Adipocyte (in vitro differentiated cells): ENCODE results near the gene OR6C1.
"Not testable (repeated sequence)": the region's sequence is repeated elsewhere in the genome, so short reads cannot be mapped to it uniquely, and the experiment has no call there.

Experiments used
- DNase-seq: peaks from one replicate; pipeline ENCODE4 v3.0.0-alpha.2; 2015; ENCODE audit warnings: low read depth
- H3K27me3 ChIP-seq: replicated peaks from 2 replicates; pipeline ENCODE4 v1.7.0; 2013; ENCODE audit warnings: mild to moderate bottlenecking, low read length, moderate library complexity; ENCODE audit not compliant: control insufficient read depth, insufficient read depth
- H3K36me3 ChIP-seq: 2 replicates; pipeline ENCODE4 v1.7.0; 2013; ENCODE audit warnings: low read length, mild to moderate bottlenecking, moderate library complexity; ENCODE audit not compliant: control insufficient read depth, insufficient read depth, severe bottlenecking
- H3K4me1 ChIP-seq: 2 replicates; pipeline ENCODE4 v1.7.0; 2013; ENCODE audit warnings: mild to moderate bottlenecking, low read length, moderate library complexity; ENCODE audit not compliant: control insufficient read depth, insufficient read depth
- H3K4me3 ChIP-seq: 2 replicates; pipeline ENCODE4 v1.7.0; 2013; ENCODE audit warnings: mild to moderate bottlenecking, low read length, moderate library complexity
- H3K9ac ChIP-seq: 2 replicates; pipeline ENCODE4 v1.7.0; 2013; ENCODE audit warnings: mild to moderate bottlenecking, low read length, moderate library complexity
- H3K9me3 ChIP-seq: 2 replicates; pipeline ENCODE4 v1.7.0; 2013; ENCODE audit warnings: mild to moderate bottlenecking, low read length, moderate library complexity; ENCODE audit not compliant: control insufficient read depth

The OR6C1 gene

GRCh38 chr12:55314043-55314442, at the start of gene OR6C1:
OR6C1 (plus strand) TSS chr12:55314343; CDS start chr12:55320600, 6,257 bp downstream.
- no peaks in the 10 kb centered on the region for H3K9me3 ChIP-seq
- DNase-seq = no peak
- H3K4me1 ChIP-seq = no peaks in the 10 kb centered on the region
- H3K36me3 ChIP-seq = no peaks in the 10 kb centered on the region
- no peak within 1 kb of the TSS for H3K4me3 ChIP-seq
- H3K9ac ChIP-seq = no peak within 1 kb of the TSS
- no peaks in the 10 kb centered on the region for H3K27me3 ChIP-seq

GRCh38 chr12:55280991-55281390, 33.2 kb upstream of the OR6C1 start:
- H3K4me3 ChIP-seq = no peak overlapping the region
- H3K36me3 ChIP-seq = no peaks in the 10 kb centered on the region
- no peaks in the 10 kb centered on the region for H3K27me3 ChIP-seq
- H3K9ac ChIP-seq = no peak overlapping the region
- no peak for DNase-seq
- no peaks in the 10 kb centered on the region for H3K4me1 ChIP-seq
- H3K9me3 ChIP-seq = peaks cover 5% of the 10 kb centered on the region

GRCh38 chr12:55289999-55290398, 24.1 kb upstream of the OR6C1 start:
- no peak overlapping the region for H3K9ac ChIP-seq
- DNase-seq = no peak
- no peak overlapping the region for H3K4me3 ChIP-seq
- H3K36me3 ChIP-seq = no peaks in the 10 kb centered on the region
- H3K9me3 ChIP-seq = no peaks in the 10 kb centered on the region
- no peaks in the 10 kb centered on the region for H3K27me3 ChIP-seq
- no peaks in the 10 kb centered on the region for H3K4me1 ChIP-seq

- H3K27me3 ChIP-seq = no peaks in the 10 kb centered on the region
- H3K4me1 ChIP-seq = no peaks in the 10 kb centered on the region
- no peak within 1 kb of the TSS for H3K9ac ChIP-seq
- H3K9me3 ChIP-seq = no peaks in the 10 kb centered on the region
- H3K36me3 ChIP-seq = no peaks in the 10 kb centered on the region
- no peak for DNase-seq
- no peak within 1 kb of the TSS for H3K4me3 ChIP-seq
Measured at GRCh38 chr12:55296469-55296868, 17.7 kb upstream of the OR6C1 start, which contains the start of gene OR6C6. OR6C6 (minus strand) TSS chr12:55296569; CDS start chr12:55295232, 1,337 bp downstream.

- Histone ChIP-seq H3K9me3 (no peaks in the 10 kb centered on the region), H3K4me3 (no peak overlapping the region), H3K4me1 (no peaks in the 10 kb centered on the region), H3K27me3 (no peaks in the 10 kb centered on the region), H3K36me3 (no peaks in the 10 kb centered on the region), H3K9ac (no peak overlapping the region)
- DNase-seq = no peak
Measured at GRCh38 chr12:55320201-55320600, 6.1 kb downstream of the OR6C1 start.

GRCh38 chr12:55325801-55326200, 11.7 kb downstream of the OR6C1 start:
- not testable (repeated sequence) for DNase-seq, H3K9me3 ChIP-seq, H3K4me1 ChIP-seq, H3K4me3 ChIP-seq, H3K27me3 ChIP-seq, H3K9ac ChIP-seq, H3K36me3 ChIP-seq

- Histone ChIP-seq H3K4me1 (no peaks in the 10 kb centered on the region), H3K27me3 (no peaks in the 10 kb centered on the region), H3K9me3 (no peaks in the 10 kb centered on the region), H3K36me3 (no peaks in the 10 kb centered on the region), H3K4me3 (no peak within 1 kb of the TSS), H3K9ac (no peak within 1 kb of the TSS)
- no peak for DNase-seq
Measured at GRCh38 chr12:55330446-55330845, 16.3 kb downstream of the OR6C1 start, which contains the start of gene OR6C3. OR6C3 (plus strand) TSS chr12:55330746; CDS start chr12:55331701, 955 bp downstream.

GRCh38 chr12:55336002-55336401, 21.9 kb downstream of the OR6C1 start:
- Histone ChIP-seq H3K4me3 (no peak overlapping the region), H3K9ac (no peak overlapping the region), H3K36me3 (no peaks in the 10 kb centered on the region), H3K9me3 (no peaks in the 10 kb centered on the region), H3K27me3 (no peaks in the 10 kb centered on the region), H3K4me1 (no peaks in the 10 kb centered on the region)
- DNase-seq = no peak

GRCh38 chr12:55355338-55355737, 41.2 kb downstream of the OR6C1 start:
- not testable (repeated sequence) for H3K9me3 ChIP-seq, H3K36me3 ChIP-seq, H3K27me3 ChIP-seq, H3K9ac ChIP-seq, H3K4me3 ChIP-seq, DNase-seq, H3K4me1 ChIP-seq

GRCh38 chr12:55362675-55363074, 48.5 kb downstream of the OR6C1 start, which contains the start of gene OR6C75:
OR6C75 (plus strand) TSS chr12:55362975; CDS start chr12:55365111, 2,136 bp downstream.
- H3K4me1 ChIP-seq = no peaks in the 10 kb centered on the region
- no peak for DNase-seq
- H3K27me3 ChIP-seq = no peaks in the 10 kb centered on the region
- H3K9ac ChIP-seq = no peak within 1 kb of the TSS
- no peaks in the 10 kb centered on the region for H3K36me3 ChIP-seq
- no peaks in the 10 kb centered on the region for H3K9me3 ChIP-seq
- H3K4me3 ChIP-seq = no peak within 1 kb of the TSS

GRCh38 chr12:55365086-55365485, 50.9 kb downstream of the OR6C1 start:
- Histone ChIP-seq H3K4me1 (no peaks in the 10 kb centered on the region), H3K9ac (no peak overlapping the region), H3K36me3 (no peaks in the 10 kb centered on the region), H3K4me3 (no peak overlapping the region), H3K9me3 (no peaks in the 10 kb centered on the region), H3K27me3 (no peaks in the 10 kb centered on the region)
- DNase-seq = no peak
